AG10803 (cell line): ENCODE data around the gene RELN.

Source experiments
- DNase-seq: peaks from one replicate; pipeline ENCODE4 v3.0.0; 2010; ENCODE audit warnings: low read depth
- H3K4me3 ChIP-seq: 2 replicates; pipeline ENCODE4 v1.5.1; 2011; ENCODE audit warnings: mild to moderate bottlenecking, low read length, control low read depth
- TF ChIP-seq, protein P1 (sequence below): conservative IDR thresholded peaks from 2 replicates; pipeline ENCODE4 v1.5.1; 2011; ENCODE audit warnings: mild to moderate bottlenecking, low read length, control low read depth, inconsistent platforms

Gene RELN

GRCh38 chr7:103680161-103681144 is 309.0 kb downstream of the RELN start:
- DNase-seq = no peak
- no peak overlapping the region for H3K4me3 ChIP-seq
- TF ChIP-seq, protein P1, sequence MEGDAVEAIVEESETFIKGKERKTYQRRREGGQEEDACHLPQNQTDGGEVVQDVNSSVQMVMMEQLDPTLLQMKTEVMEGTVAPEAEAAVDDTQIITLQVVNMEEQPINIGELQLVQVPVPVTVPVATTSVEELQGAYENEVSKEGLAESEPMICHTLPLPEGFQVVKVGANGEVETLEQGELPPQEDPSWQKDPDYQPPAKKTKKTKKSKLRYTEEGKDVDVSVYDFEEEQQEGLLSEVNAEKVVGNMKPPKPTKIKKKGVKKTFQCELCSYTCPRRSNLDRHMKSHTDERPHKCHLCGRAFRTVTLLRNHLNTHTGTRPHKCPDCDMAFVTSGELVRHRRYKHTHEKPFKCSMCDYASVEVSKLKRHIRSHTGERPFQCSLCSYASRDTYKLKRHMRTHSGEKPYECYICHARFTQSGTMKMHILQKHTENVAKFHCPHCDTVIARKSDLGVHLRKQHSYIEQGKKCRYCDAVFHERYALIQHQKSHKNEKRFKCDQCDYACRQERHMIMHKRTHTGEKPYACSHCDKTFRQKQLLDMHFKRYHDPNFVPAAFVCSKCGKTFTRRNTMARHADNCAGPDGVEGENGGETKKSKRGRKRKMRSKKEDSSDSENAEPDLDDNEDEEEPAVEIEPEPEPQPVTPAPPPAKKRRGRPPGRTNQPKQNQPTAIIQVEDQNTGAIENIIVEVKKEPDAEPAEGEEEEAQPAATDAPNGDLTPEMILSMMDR = no peak

- no peak overlapping the region for H3K4me3 ChIP-seq
Observed at GRCh38 chr7:103679151-103680132, 310.0 kb downstream of the RELN start.

GRCh38 chr7:103668279-103668941 is 321.0 kb downstream of the RELN start:
- no peak overlapping the region for H3K4me3 ChIP-seq
- TF ChIP-seq, protein P1 = no peak
- no peak for DNase-seq

More at GRCh38 chr7:103679151-103680132, 310.0 kb downstream of the RELN start:
- TF ChIP-seq, protein P1 = no peak
- DNase-seq = no peak

DNA sequence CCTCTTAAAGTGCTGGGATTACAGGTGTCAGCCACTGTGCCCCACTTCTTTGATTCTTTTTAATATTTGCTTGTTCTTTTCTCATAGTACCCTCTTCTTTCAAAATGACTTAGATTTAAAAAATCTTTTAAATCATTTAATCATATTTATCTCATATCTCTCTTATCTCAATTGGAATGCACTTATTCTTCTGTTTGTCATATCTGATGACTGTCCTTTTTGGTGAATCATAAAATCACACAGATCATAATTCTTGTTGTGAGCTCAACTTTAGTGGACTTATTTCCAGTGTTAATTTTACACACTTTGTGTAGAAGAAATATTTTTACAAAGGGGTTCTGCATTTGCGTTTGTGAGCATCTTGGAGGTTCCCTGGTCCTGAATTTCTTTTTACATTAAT is 323.1 kb downstream of the RELN start:
- no peak overlapping the region for H3K4me3 ChIP-seq
- DNase-seq = no peak
- TF ChIP-seq, protein P1 = no peak

DNA sequence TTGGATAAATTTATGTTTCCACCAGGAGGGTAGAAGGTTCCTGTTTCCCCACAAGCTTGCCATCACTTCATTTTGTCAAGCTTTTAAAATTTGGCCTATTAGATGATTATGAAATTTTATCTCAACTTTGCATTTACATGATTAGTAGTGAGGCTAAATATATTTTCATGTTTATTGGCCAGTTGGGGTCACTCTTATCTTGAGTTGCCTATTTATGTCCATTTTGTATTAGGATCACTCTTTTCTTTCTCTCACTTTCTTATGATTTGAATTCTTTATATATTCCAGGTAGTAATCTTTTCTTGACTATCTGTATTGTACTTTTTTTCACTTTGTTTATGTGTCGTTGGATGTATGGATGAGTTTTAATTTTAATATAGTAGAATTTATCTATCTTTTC is 324.9 kb downstream of the RELN start:
- no peak overlapping the region for H3K4me3 ChIP-seq
- no peak for DNase-seq
- TF ChIP-seq, protein P1 = no peak

- H3K4me3 ChIP-seq = no peak overlapping the region
- TF ChIP-seq, protein P1 = no peak
- DNase-seq = peak; percentile 26
Observed at GRCh38 chr7:103660455-103661371, 328.7 kb downstream of the RELN start.
